PC-9 (cell line): ENCODE results near the gene EMC10.

Experiments
- EZH2 ChIP-seq: fragments of 200-600 bp; sonication (generic); IDR thresholded peaks from 2 replicates; pipeline ENCODE4 v1.8.0; 2017; ENCODE audit warnings: antibody characterized with exemption, low read depth
- TF ChIP-seq, protein P1 (sequence below): fragments of 200-600 bp; sonication (generic); conservative IDR thresholded peaks from 2 replicates; pipeline ENCODE4 v1.6.1; 2017; ENCODE audit warnings: mixed run types, antibody characterized with exemption, mild to moderate bottlenecking, moderate library complexity

DNA sequence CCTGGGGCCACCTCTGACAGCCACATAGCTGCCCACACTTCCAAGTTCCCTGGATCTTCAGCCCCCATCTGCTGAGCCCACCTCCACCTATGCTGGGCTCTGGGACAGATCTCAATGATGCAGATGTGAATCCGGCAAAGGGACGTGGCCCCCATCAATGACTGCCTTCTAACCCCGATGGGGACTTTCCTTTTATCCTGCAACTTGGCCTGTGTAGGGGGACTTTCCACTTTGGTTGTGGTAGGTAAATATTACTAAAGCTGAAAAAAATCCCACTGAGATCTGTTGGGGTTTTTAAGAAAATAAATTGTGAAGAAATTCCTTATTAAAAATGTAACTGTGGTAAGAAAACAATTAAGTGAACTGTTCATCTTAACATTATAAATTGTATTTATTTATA lies 58.2 kb downstream of the EMC10 start:
- TF ChIP-seq, protein P1, sequence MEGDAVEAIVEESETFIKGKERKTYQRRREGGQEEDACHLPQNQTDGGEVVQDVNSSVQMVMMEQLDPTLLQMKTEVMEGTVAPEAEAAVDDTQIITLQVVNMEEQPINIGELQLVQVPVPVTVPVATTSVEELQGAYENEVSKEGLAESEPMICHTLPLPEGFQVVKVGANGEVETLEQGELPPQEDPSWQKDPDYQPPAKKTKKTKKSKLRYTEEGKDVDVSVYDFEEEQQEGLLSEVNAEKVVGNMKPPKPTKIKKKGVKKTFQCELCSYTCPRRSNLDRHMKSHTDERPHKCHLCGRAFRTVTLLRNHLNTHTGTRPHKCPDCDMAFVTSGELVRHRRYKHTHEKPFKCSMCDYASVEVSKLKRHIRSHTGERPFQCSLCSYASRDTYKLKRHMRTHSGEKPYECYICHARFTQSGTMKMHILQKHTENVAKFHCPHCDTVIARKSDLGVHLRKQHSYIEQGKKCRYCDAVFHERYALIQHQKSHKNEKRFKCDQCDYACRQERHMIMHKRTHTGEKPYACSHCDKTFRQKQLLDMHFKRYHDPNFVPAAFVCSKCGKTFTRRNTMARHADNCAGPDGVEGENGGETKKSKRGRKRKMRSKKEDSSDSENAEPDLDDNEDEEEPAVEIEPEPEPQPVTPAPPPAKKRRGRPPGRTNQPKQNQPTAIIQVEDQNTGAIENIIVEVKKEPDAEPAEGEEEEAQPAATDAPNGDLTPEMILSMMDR, result no peak
- no peak for TF ChIP-seq EZH2
